ENCODE results near the gene SMIM35.
"Not testable (repeated sequence)": the region's sequence is repeated elsewhere in the genome, so short reads cannot be mapped to it uniquely, and the experiment has no call there.

Gene SMIM35

DNA sequence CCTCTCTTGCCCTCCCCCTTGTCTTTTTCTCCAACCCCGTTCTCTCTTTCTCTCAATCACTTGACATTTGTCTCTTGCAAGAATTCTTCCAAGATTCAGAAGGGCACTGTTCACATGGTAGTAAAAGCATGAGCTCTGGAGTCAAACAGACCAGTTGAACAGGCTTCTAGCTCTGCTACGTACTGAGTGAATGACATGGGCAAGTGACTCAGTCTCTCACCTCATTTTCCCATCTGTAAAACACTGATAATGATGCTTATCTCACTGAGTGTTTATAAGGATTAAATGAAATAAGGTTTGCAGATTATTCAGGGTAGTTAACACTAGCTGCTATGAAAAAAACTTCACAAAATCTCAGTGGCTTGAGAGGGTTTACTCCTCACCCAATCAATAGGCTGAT is 106.5 kb downstream of the SMIM35 start:
- no peaks in the 10 kb centered on the region for H3K36me3 ChIP-seq
- no peak overlapping the region for H3K27ac ChIP-seq
- DNase-seq = no peak

DNA sequence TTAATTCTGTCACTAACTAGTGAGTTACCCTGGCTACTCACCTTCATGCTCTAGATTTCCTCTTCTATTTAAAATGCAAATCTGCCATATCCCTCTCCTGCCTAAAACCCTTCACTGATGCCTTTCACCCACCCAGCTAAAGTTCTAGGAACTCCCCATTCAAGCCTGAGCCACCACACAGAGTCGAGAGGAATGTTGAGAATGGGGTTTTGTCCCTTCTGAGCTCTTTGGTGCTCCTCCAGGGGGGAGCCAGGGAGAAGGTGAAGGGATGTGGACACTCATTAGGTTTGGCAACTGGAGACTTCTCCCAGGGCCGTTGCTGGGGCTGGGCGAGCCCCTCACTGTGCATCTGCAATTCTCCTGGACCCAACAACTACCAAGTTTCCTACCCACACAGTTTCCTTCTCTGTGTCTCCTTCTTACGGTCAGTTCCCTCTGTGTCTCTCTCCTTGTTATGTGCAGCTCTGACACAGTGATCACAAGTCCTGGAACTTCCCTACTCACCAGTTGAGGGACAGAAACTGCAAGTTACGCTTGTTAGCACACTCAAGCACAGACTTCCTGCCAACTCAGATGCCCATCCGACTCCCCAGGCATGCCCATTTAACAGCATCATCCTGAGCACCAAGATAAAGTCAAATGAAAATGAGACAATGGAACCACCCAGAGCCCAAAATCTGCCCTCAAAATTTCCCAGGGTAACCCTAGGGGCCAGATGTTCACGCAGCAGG is 107.1 kb downstream of the SMIM35 start:
- Histone ChIP-seq H3K27ac (no peak overlapping the region), H3K9me3 (ENCODE audit: severe bottlenecking) (no peaks in the 10 kb centered on the region), H3K4me3 (ENCODE audit: low read depth, low read length) (no peak overlapping the region), H3K36me3 (no peaks in the 10 kb centered on the region), H3K27me3 (ENCODE audit: insufficient read depth, low read depth, severe bottlenecking) (no peaks in the 10 kb centered on the region)
- DNase-seq = no peak
- TF ChIP-seq, protein P1, sequence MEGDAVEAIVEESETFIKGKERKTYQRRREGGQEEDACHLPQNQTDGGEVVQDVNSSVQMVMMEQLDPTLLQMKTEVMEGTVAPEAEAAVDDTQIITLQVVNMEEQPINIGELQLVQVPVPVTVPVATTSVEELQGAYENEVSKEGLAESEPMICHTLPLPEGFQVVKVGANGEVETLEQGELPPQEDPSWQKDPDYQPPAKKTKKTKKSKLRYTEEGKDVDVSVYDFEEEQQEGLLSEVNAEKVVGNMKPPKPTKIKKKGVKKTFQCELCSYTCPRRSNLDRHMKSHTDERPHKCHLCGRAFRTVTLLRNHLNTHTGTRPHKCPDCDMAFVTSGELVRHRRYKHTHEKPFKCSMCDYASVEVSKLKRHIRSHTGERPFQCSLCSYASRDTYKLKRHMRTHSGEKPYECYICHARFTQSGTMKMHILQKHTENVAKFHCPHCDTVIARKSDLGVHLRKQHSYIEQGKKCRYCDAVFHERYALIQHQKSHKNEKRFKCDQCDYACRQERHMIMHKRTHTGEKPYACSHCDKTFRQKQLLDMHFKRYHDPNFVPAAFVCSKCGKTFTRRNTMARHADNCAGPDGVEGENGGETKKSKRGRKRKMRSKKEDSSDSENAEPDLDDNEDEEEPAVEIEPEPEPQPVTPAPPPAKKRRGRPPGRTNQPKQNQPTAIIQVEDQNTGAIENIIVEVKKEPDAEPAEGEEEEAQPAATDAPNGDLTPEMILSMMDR (IDR thresholded peaks at IDR 0.05; ENCODE audit: low read depth, low read length) = no peak

More for the DNA sequence above, 106.5 kb downstream of the SMIM35 start:
- Histone ChIP-seq H3K4me3 (ENCODE audit: low read depth, low read length) (no peak overlapping the region), H3K9me3 (ENCODE audit: severe bottlenecking) (no peaks in the 10 kb centered on the region), H3K27me3 (ENCODE audit: insufficient read depth, low read depth, severe bottlenecking) (no peaks in the 10 kb centered on the region)
- TF ChIP-seq, protein P1 (IDR thresholded peaks at IDR 0.05; ENCODE audit: low read depth, low read length) = no peak

DNA sequence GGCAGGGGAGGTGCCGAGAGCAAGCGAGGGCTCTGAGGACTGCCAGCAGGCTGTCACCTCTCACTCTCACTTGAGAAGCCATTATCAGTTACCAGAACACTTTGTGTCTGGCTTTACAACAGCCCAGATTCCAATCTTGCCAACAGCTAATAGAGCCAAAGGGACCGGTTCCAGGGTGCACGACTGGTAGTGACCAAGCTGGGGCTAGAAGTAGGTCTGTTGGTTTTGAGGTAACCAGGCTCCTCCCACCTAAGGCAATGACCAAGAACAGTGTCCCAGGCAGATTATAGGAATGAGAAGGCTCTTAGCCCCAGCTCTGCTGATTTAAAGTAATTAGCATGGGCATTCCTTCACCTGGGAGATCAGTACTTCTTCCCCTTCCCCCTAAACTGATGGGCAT is 107.8 kb downstream of the SMIM35 start:
- H3K9me3 ChIP-seq (ENCODE audit: severe bottlenecking) = no peaks in the 10 kb centered on the region
- H3K36me3 ChIP-seq = no peaks in the 10 kb centered on the region
- no peak overlapping the region for H3K4me3 ChIP-seq (ENCODE audit: low read depth, low read length)
- no peak for DNase-seq
- no peak overlapping the region for H3K27ac ChIP-seq
- TF ChIP-seq, protein P1 (IDR thresholded peaks at IDR 0.05; ENCODE audit: low read depth, low read length) = no peak
- H3K27me3 ChIP-seq (ENCODE audit: insufficient read depth, low read depth, severe bottlenecking) = no peaks in the 10 kb centered on the region

DNA sequence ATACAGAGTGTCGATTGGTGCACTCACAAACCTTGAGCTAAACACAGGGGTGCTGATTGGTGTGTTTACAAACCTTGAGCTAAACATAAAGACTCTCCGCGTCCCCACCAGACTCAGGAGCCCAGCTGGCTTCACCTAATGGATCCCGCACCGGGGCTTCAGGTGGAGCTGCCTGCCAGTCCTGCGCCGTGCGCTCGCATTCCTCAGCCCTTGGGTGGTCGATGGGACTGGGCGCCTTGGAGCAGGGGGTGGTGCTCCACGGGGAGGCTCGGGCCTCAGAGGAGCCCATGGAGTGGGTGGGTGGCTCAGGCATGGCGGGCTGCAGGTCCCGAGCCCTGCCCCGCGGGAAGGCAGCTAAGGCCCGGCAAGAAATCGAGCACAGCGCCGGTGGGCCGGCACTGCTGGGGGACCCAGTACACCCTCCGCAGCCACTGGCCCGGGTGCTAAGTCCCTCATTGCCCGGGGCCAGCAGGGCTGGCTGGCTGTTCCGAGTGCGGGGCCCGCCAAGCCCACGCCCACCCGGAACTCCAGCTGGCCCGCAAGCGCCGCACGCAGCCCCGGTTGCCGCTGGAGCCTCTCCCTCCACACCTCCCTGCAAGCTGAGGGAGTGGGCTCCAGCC is 108.4 kb downstream of the SMIM35 start:
- H3K4me3 ChIP-seq (ENCODE audit: low read depth, low read length); H3K9me3 ChIP-seq (ENCODE audit: severe bottlenecking); H3K36me3 ChIP-seq; H3K27ac ChIP-seq; DNase-seq; H3K27me3 ChIP-seq (ENCODE audit: insufficient read depth, low read depth, severe bottlenecking): not testable (repeated sequence)

DNA sequence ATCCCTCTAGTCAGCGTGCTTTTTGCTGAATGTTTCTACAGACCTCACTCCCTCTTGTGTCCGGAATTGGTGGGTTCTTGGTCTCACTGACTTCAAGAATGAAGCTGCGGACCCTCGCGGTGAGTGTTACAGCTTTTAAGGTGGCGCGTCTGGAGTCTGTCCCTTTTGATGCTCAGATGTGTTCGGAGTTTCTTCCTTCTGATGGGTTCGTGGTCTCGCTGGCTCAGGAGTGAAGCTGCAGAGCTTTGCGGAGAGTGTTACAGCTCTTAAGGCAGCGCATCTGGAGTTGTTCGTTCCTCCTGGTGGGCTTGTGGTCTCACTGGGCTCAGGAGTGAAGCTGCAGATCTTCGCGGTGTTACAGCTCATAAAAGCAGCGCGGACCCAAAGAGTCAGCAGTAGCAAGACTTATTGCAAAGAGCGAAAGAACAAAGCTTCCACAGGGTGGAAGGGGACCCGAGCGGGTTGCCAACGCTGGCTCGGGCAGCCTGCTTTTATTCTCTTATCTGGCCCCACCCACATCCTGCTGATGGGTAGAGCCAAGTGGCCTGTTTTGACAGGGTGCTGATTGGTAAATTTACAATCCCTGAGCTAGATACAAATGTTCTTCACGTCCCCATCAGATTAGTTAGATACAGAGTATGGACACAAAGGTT is 109.0 kb downstream of the SMIM35 start:
- H3K27ac ChIP-seq; DNase-seq; H3K4me3 ChIP-seq (ENCODE audit: low read depth, low read length); H3K36me3 ChIP-seq; H3K27me3 ChIP-seq (ENCODE audit: insufficient read depth, low read depth, severe bottlenecking); H3K9me3 ChIP-seq (ENCODE audit: severe bottlenecking): not testable (repeated sequence)

DNA sequence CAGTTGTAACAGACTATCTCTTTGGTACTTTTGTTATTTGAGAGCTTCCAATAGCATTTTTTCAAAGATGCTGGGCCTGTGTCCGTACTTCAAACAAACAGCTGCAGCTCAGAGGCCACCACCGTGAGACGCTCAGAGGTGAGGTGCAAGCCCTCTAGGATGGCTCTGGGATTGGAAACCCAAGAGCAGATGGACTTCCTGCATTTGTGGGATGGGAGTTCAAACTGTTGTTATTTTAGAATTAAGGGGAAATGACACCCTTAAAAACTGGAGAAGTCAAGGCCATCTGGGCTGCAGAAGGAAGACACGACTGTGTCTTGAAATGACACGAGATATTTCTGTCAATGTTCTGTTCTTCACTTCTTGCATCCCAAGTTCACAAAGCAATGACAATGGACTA is 109.7 kb downstream of the SMIM35 start:
- Histone ChIP-seq H3K27ac (no peak overlapping the region), H3K4me3 (ENCODE audit: low read depth, low read length) (no peak overlapping the region), H3K36me3 (no peaks in the 10 kb centered on the region), H3K9me3 (ENCODE audit: severe bottlenecking) (no peaks in the 10 kb centered on the region), H3K27me3 (ENCODE audit: insufficient read depth, low read depth, severe bottlenecking) (no peaks in the 10 kb centered on the region)
- no peak for DNase-seq
- TF ChIP-seq, protein P1 (IDR thresholded peaks at IDR 0.05; ENCODE audit: low read depth, low read length) = no peak

All from WERI-Rb-1 (cell line).